ENCODE measurements around the gene FAM185A.

Gene FAM185A

DNA sequence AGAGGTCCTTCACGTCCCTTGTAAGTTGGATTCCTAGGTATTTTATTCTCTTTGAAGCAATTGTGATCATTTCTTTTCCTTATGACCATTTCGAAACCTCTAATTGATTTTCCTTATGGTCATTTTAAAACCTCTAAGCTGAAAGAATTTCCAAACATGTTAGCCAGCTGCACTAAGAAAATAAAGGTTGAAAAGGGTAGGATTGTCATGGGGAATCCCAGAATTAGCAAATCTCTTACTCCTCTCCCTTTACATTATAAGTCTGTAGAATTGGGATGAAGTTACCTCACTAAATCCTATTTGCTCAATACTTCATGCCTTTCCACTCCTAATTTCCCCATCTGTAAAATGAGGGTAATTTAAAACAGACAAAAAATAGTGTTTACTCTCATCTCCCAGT lies 79.5 kb downstream of the FAM185A start:
- Histone ChIP-seq H3K9me3 (ENCODE audit: control insufficient read depth, insufficient read depth, low read length) (no peaks in the 10 kb centered on the region), H3K79me2 (ENCODE audit: control insufficient read depth, low read length) (no peaks in the 10 kb centered on the region), H3K4me3 (ENCODE audit: low read length) (no peak overlapping the region), H3K4me2 (ENCODE audit: low read length) (no peak overlapping the region), H3K27ac (ENCODE audit: low read depth, low read length) (no peak overlapping the region), H4K20me1 (ENCODE audit: control insufficient read depth, insufficient read depth, low read depth, low read length) (no peaks in the 10 kb centered on the region), H3K4me1 (ENCODE audit: control insufficient read depth, low read length) (no peaks in the 10 kb centered on the region), H3F3A (ENCODE audit: control insufficient read depth, insufficient read depth) (no peaks in the 10 kb centered on the region), H3K9me2 (replicated peaks; ENCODE audit: control insufficient read depth, low read length) (no peaks in the 10 kb centered on the region), H3K36me3 (ENCODE audit: control insufficient read depth, low read length) (no peaks in the 10 kb centered on the region), H3K27me3 (ENCODE audit: control insufficient read depth, low read length) (no peaks in the 10 kb centered on the region)
- TF ChIP-seq EZH2phosphoT487 (IDR thresholded peaks at IDR 0.05; ENCODE audit: borderline replicate concordance, low read length) (no peak), CTCF (IDR thresholded peaks at IDR 0.05; ENCODE audit: low read depth, low read length, poor library complexity, severe bottlenecking) (no peak)

- Histone ChIP-seq H4K20me1 (ENCODE audit: control insufficient read depth, insufficient read depth, low read depth, low read length) (no peaks in the 10 kb centered on the region), H3K27ac (ENCODE audit: low read depth, low read length) (no peak overlapping the region), H3K27me3 (ENCODE audit: control insufficient read depth, low read length) (no peaks in the 10 kb centered on the region), H3K9me3 (ENCODE audit: control insufficient read depth, insufficient read depth, low read length) (no peaks in the 10 kb centered on the region), H3K4me3 (ENCODE audit: low read length) (no peak overlapping the region), H3K4me1 (ENCODE audit: control insufficient read depth, low read length) (no peaks in the 10 kb centered on the region), H3K9me2 (replicated peaks; ENCODE audit: control insufficient read depth, low read length) (no peaks in the 10 kb centered on the region), H3F3A (ENCODE audit: control insufficient read depth, insufficient read depth) (no peaks in the 10 kb centered on the region), H3K36me3 (ENCODE audit: control insufficient read depth, low read length) (no peaks in the 10 kb centered on the region), H3K79me2 (ENCODE audit: control insufficient read depth, low read length) (no peaks in the 10 kb centered on the region), H3K4me2 (ENCODE audit: low read length) (no peak overlapping the region)
- TF ChIP-seq EZH2phosphoT487 (IDR thresholded peaks at IDR 0.05; ENCODE audit: borderline replicate concordance, low read length) = no peak
- TF ChIP-seq CTCF (IDR thresholded peaks at IDR 0.05; ENCODE audit: low read depth, low read length, poor library complexity, severe bottlenecking) = no peak
Measured at GRCh38 chr7:102829075-102829474, 80.3 kb downstream of the FAM185A start.

- TF ChIP-seq EZH2phosphoT487 (IDR thresholded peaks at IDR 0.05; ENCODE audit: borderline replicate concordance, low read length) (no peak), CTCF (IDR thresholded peaks at IDR 0.05; ENCODE audit: low read depth, low read length, poor library complexity, severe bottlenecking) (no peak)
- no peaks in the 10 kb centered on the region for H3K36me3 ChIP-seq (ENCODE audit: control insufficient read depth, low read length)
- H3K9me2 ChIP-seq (replicated peaks; ENCODE audit: control insufficient read depth, low read length) = no peaks in the 10 kb centered on the region
- no peaks in the 10 kb centered on the region for H3K9me3 ChIP-seq (ENCODE audit: control insufficient read depth, insufficient read depth, low read length)
- H3K27me3 ChIP-seq (ENCODE audit: control insufficient read depth, low read length) = no peaks in the 10 kb centered on the region
- H3K4me1 ChIP-seq (ENCODE audit: control insufficient read depth, low read length) = no peaks in the 10 kb centered on the region
- no peak overlapping the region for H3K27ac ChIP-seq (ENCODE audit: low read depth, low read length)
- no peak overlapping the region for H3K4me3 ChIP-seq (ENCODE audit: low read length)
- no peaks in the 10 kb centered on the region for H3K79me2 ChIP-seq (ENCODE audit: control insufficient read depth, low read length)
- H4K20me1 ChIP-seq (ENCODE audit: control insufficient read depth, insufficient read depth, low read depth, low read length) = no peaks in the 10 kb centered on the region
- no peaks in the 10 kb centered on the region for H3F3A ChIP-seq (ENCODE audit: control insufficient read depth, insufficient read depth)
- no peak overlapping the region for H3K4me2 ChIP-seq (ENCODE audit: low read length)
Measured at GRCh38 chr7:102830197-102830596, 81.4 kb downstream of the FAM185A start.

DNA sequence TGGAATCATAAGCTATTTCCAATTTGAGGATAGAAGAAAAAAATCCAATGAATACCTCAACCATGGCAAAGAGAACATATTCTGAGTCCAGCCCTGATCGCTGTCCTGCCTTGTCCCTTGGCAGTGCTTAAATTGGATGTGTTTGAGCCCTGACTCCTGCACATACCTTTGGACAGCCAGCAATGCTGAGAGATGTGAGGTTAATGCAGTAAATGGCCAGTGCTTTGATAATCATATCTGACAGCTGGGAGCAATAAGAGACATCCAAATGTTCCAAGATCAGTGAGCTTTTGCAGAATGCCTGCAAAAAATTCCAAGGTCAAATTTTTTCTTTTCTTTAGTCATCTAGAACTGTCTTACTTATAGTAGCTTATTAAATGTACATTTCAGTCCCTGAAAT lies 83.9 kb downstream of the FAM185A start:
- Histone ChIP-seq H3K9me3 (ENCODE audit: control insufficient read depth, insufficient read depth, low read length) (no peaks in the 10 kb centered on the region), H3K79me2 (ENCODE audit: control insufficient read depth, low read length) (no peaks in the 10 kb centered on the region), H3K9me2 (replicated peaks; ENCODE audit: control insufficient read depth, low read length) (no peaks in the 10 kb centered on the region), H3K4me1 (ENCODE audit: control insufficient read depth, low read length) (no peaks in the 10 kb centered on the region), H3K4me2 (ENCODE audit: low read length) (no peak overlapping the region), H3K27me3 (ENCODE audit: control insufficient read depth, low read length) (no peaks in the 10 kb centered on the region), H3K4me3 (ENCODE audit: low read length) (no peak overlapping the region), H3F3A (ENCODE audit: control insufficient read depth, insufficient read depth) (no peaks in the 10 kb centered on the region), H3K27ac (ENCODE audit: low read depth, low read length) (no peak overlapping the region), H3K36me3 (ENCODE audit: control insufficient read depth, low read length) (no peaks in the 10 kb centered on the region), H4K20me1 (ENCODE audit: control insufficient read depth, insufficient read depth, low read depth, low read length) (no peaks in the 10 kb centered on the region)
- no peak for TF ChIP-seq EZH2phosphoT487 (IDR thresholded peaks at IDR 0.05; ENCODE audit: borderline replicate concordance, low read length)
- no peak for TF ChIP-seq CTCF (IDR thresholded peaks at IDR 0.05; ENCODE audit: low read depth, low read length, poor library complexity, severe bottlenecking)

Data from DOHH2 (cell line).